ENCODE data around the gene MAML3. TPM values are rescaled to one million over a fixed set of nuclear protein-coding genes. Genes with fewer than 3 reads are reported as not detected.
A peak's percentile ranks its signal among the peaks of the same experiment; 100 is the strongest.

Gene MAML3
- total and polyA plus RNA-seq, 2 of the 13 experiments (the other 11 are each of a cell fraction or from before 2014, with no cell fraction given): 0.05 to 0.13 TPM

- H2AFZ ChIP-seq (ENCODE audit: low read length): no peak overlapping the region
- ChIA-PET CTCF (ENCODE audit: low intra/inter-chr PET ratio, low total read pairs) (no interaction called here), POLR2A (interaction anchor here (1.1 kb wide), 1 partner anchor 43 kb away, joined by 3 read pairs; no protein-coding TSS in a partner anchor)
- H3K4me2 ChIP-seq (ENCODE audit: low read depth, low read length): no peak overlapping the region
- no peaks in the 10 kb centered on the region for H3K9me3 ChIP-seq (ENCODE audit: low read length)
- H4K20me1 ChIP-seq (ENCODE audit: insufficient read depth, low read length): no peaks in the 10 kb centered on the region; the same call in 1 of the 2 replicates
- H3K9ac ChIP-seq (ENCODE audit: insufficient read depth, low read depth, low read length): no peak overlapping the region
- no peaks in the 10 kb centered on the region for H3K27me3 ChIP-seq (ENCODE audit: control insufficient read depth in 1 of 2, insufficient read depth in 2 of 2, low read length in 2 of 2)
- no TSS peak for BruUV-seq (replicated peaks)
- DNase-seq (ENCODE audit: low spot score) (no peak), ATAC-seq (no peak), FAIRE-seq (no peak)
- WGBS (ENCODE audit: low lambda C conversion rate): 96% methylated on average over 2 of the region's 2 CpGs
- peaks cover 18 to 56% of the 10 kb centered on the region in 2 experiments for H3K36me3 ChIP-seq (replicated peaks in 1 of 2; ENCODE audit: control insufficient read depth in 1 of 2, insufficient read depth in 2 of 2, low read length in 2 of 2)
- intact Hi-C loops (cut with micrococcal nuclease; ENCODE audit: unreplicated experiment) (no loop called here), in situ Hi-C loops (cut with HindIII; ENCODE audit: extremely low pct_ligation_motif_present, low pct_unique_long_range_greater_than_20kb) (no loop called here)
- no peak for TF ChIP-seq MIER3 (CRISPR knock-in tag; IDR thresholded peaks at IDR 0.05; ENCODE audit: borderline replicate concordance)
- no peak for TF ChIP-seq TFAP4 (IDR thresholded peaks at IDR 0.05; ENCODE audit: borderline replicate concordance, low read depth)
- TF ChIP-seq ZNF883 (CRISPR knock-in tag; IDR thresholded peaks at IDR 0.05; ENCODE audit: not compliant biosample characterization): no peak
- TF ChIP-seq PRDM15 (CRISPR knock-in tag; IDR thresholded peaks at IDR 0.05): no peak
- TF ChIP-seq ZNF207 (IDR thresholded peaks at IDR 0.05; ENCODE audit: borderline replicate concordance): no peak
- no peak for TF ChIP-seq DPF2 (CRISPR knock-in tag; IDR thresholded peaks at IDR 0.05; ENCODE audit: borderline replicate concordance, low read depth)
- TF ChIP-seq POLR2AphosphoS5 (IDR thresholded peaks at IDR 0.05; ENCODE audit: low read depth, low read length): 0 out of 2 replicates have a peak, but pooled peaks have one; percentile 5
- no peak for TF ChIP-seq ZSCAN12 (CRISPR knock-in tag; IDR thresholded peaks at IDR 0.05)
- H3K27ac ChIP-seq (ENCODE audit: extremely low read length, insufficient read depth, low read length): no peak overlapping the region
- H3K4me3 ChIP-seq (replicated peaks in 1 of 3; ENCODE audit: insufficient read depth in 1 of 3, low read depth in 2 of 3, low read length in 3 of 3): no peak overlapping the region
- H3K4me1 ChIP-seq (ENCODE audit: insufficient read depth, low read length): no peaks in the 10 kb centered on the region
- no peaks in the 10 kb centered on the region for H3K79me2 ChIP-seq (ENCODE audit: insufficient read depth, low read length)
These were observed 443.9 kb downstream of the MAML3 start for GRCh38 chr4:139710073-139710472.

Data from HepG2 (cell line).